HEK293 (cell line): Measurements from ENCODE around the gene GJE1.

Experiments used
- CTCF ChIA-PET: fragments of 350-600 bp; formaldehyde crosslinking; extraction: SDS; loops from one replicate; lab custom pipeline; 2021; ENCODE audit warnings: antibody characterized with exemption; lab: Yijun Ruan, JAX
- POLR2A ChIA-PET: fragments of 300-600 bp; formaldehyde crosslinking; extraction: SDS; loops from one replicate; lab custom pipeline; 2020; ENCODE audit warnings: antibody characterized with exemption, inconsistent platforms; lab: Yijun Ruan, JAX
- H3K27ac ChIP-seq: fragments of 200-500 bp; sonication (Bioruptor generic); 2 replicates; pipeline ENCODE4 v1.5.1; 2014; ENCODE audit warnings: low read depth, low read length, control low read depth, inconsistent platforms; ENCODE audit errors: extremely low read depth
- H3K36me3 ChIP-seq, 2 experiments: fragments of 200-500 bp in 1 of 2; sonication (Bioruptor generic) in 1 of 2; 1 replicate in 1 of 2; 2 replicates in 1 of 2; pipeline ENCODE4 v1.5.1; 2014 to 2017; ENCODE audit warnings: inconsistent platforms in 2 of 2, low read length in 2 of 2; ENCODE audit not compliant: control insufficient read depth in 2 of 2, insufficient read depth in 1 of 2
- H3K4me1 ChIP-seq: fragments of 200-500 bp; sonication (Bioruptor generic); 2 replicates; pipeline ENCODE4 v1.5.1; 2014; ENCODE audit warnings: mild to moderate bottlenecking, low read length, inconsistent platforms; ENCODE audit not compliant: control insufficient read depth, insufficient read depth
- H3K4me3 ChIP-seq: 2 replicates; pipeline ENCODE4 v1.5.1; 2011; ENCODE audit warnings: low read depth, mild to moderate bottlenecking, control low read depth, low read length, moderate library complexity
- H3K9me3 ChIP-seq: fragments of 200-500 bp; sonication (Bioruptor generic); 2 replicates; pipeline ENCODE4 v1.5.1; 2014; ENCODE audit warnings: low read depth, low read length, inconsistent platforms; ENCODE audit not compliant: control insufficient read depth, insufficient read depth
- MZF1 ChIP-seq: fragments of 450-650 bp; formaldehyde crosslinking; IDR thresholded peaks from 2 replicates; pipeline ENCODE4 v1.5.1; 2017; ENCODE audit warnings: missing biosample characterization, missing genetic modification characterization, borderline replicate concordance
- OVOL3 ChIP-seq: fragments of 450-650 bp; formaldehyde crosslinking; IDR thresholded peaks from 2 replicates; pipeline ENCODE4 v1.5.1; 2016; ENCODE audit warnings: missing biosample characterization, missing genetic modification characterization
- RBAK ChIP-seq: fragments of 450-650 bp; formaldehyde crosslinking; IDR thresholded peaks from 2 replicates; pipeline ENCODE4 v1.5.1; 2016; ENCODE audit warnings: missing biosample characterization, missing genetic modification characterization
- SALL2 ChIP-seq: fragments of 450-650 bp; formaldehyde crosslinking; IDR thresholded peaks from 2 replicates; pipeline ENCODE4 v1.5.0; 2017; ENCODE audit warnings: missing biosample characterization, mild to moderate bottlenecking, missing genetic modification characterization, borderline replicate concordance
- SETDB1 ChIP-seq: IDR thresholded peaks from one replicate; pipeline ENCODE4 v1.6.1; 2017; ENCODE audit warnings: mild to moderate bottlenecking, low read length, moderate library complexity, mixed read lengths; ENCODE audit not compliant: insufficient read length
- SP2 ChIP-seq: fragments of 450-650 bp; formaldehyde crosslinking; IDR thresholded peaks from 2 replicates; pipeline ENCODE4 v1.5.1; 2016; ENCODE audit warnings: missing biosample characterization, missing genetic modification characterization
- ZBTB7A ChIP-seq: fragments of 450-650 bp; formaldehyde crosslinking; IDR thresholded peaks from 2 replicates; pipeline ENCODE4 v1.5.1; 2016; ENCODE audit warnings: low read depth, missing biosample characterization, missing genetic modification characterization
- ZNF148 ChIP-seq: fragments of 450-650 bp; formaldehyde crosslinking; IDR thresholded peaks from 2 replicates; pipeline ENCODE4 v1.5.0; 2017; ENCODE audit warnings: missing biosample characterization, missing genetic modification characterization, borderline replicate concordance
- ZNF169 ChIP-seq: fragments of 450-650 bp; formaldehyde crosslinking; IDR thresholded peaks from 2 replicates; pipeline ENCODE4 v1.5.1; 2016; ENCODE audit warnings: missing biosample characterization, missing genetic modification characterization
- ZNF274 ChIP-seq, 2 experiments: fragments of 200-500 bp in 1 of 2; fragments of 450-650 bp in 1 of 2; sonication (Bioruptor generic) in 1 of 2; formaldehyde crosslinking in 1 of 2; IDR thresholded peaks; 2 replicates each; pipeline versions ENCODE4 v1.5.1 to v1.6.1; 2014 to 2016; ENCODE audit warnings: borderline replicate concordance in 1 of 2, inconsistent platforms in 1 of 2, low read length in 1 of 2, missing biosample characterization in 1 of 2, missing genetic modification characterization in 1 of 2
- ZNF302 ChIP-seq: fragments of 450-650 bp; formaldehyde crosslinking; IDR thresholded peaks from 2 replicates; pipeline ENCODE4 v1.5.1; 2016; ENCODE audit warnings: missing biosample characterization, missing genetic modification characterization, low read depth
- ZNF335 ChIP-seq: fragments of 450-650 bp; formaldehyde crosslinking; conservative IDR thresholded peaks from 2 replicates; pipeline ENCODE4 v1.5.1; 2016; ENCODE audit warnings: missing biosample characterization, missing genetic modification characterization
- ZNF433 ChIP-seq: fragments of 450-650 bp; formaldehyde crosslinking; IDR thresholded peaks from 2 replicates; pipeline ENCODE4 v1.5.1; 2016; ENCODE audit warnings: missing biosample characterization, missing genetic modification characterization, low read depth
- ZNF571 ChIP-seq: fragments of 450-650 bp; formaldehyde crosslinking; IDR thresholded peaks from 2 replicates; pipeline ENCODE4 v1.5.0; 2017; ENCODE audit warnings: missing biosample characterization, missing genetic modification characterization
- ZNF585B ChIP-seq: fragments of 450-650 bp; formaldehyde crosslinking; IDR thresholded peaks from 2 replicates; pipeline ENCODE4 v1.5.1; 2016; ENCODE audit warnings: missing biosample characterization, missing genetic modification characterization
- ZNF610 ChIP-seq: fragments of 450-650 bp; formaldehyde crosslinking; IDR thresholded peaks from 2 replicates; pipeline ENCODE4 v1.5.1; 2016; ENCODE audit warnings: missing biosample characterization, missing genetic modification characterization, borderline replicate concordance
- ZNF658 ChIP-seq: fragments of 450-650 bp; formaldehyde crosslinking; IDR thresholded peaks from 2 replicates; pipeline ENCODE4; 2016; ENCODE audit warnings: missing biosample characterization, missing genetic modification characterization
- ZNF692 ChIP-seq: fragments of 450-650 bp; formaldehyde crosslinking; IDR thresholded peaks from 2 replicates; pipeline ENCODE4 v1.5.1; 2016; ENCODE audit warnings: missing biosample characterization, missing genetic modification characterization
- TF ChIP-seq, protein P1 (sequence below): fragments of 450-650 bp; formaldehyde crosslinking; IDR thresholded peaks from 2 replicates; pipeline ENCODE4 v1.5.1; 2016; ENCODE audit warnings: missing biosample characterization, missing genetic modification characterization
- TF ChIP-seq, protein P2 (sequence below): fragments of 450-650 bp; formaldehyde crosslinking; IDR thresholded peaks from 2 replicates; pipeline ENCODE4 v1.5.1; 2017; ENCODE audit warnings: missing biosample characterization, missing genetic modification characterization
- TF ChIP-seq, protein P3 (sequence below): fragments of 450-650 bp; IDR thresholded peaks from 2 replicates; pipeline ENCODE4 v1.5.1; 2018; ENCODE audit warnings: missing biosample characterization, mild to moderate bottlenecking, missing genetic modification characterization

Gene GJE1

GRCh38 chr6:142118925-142119324 is 13.8 kb upstream of the GJE1 start:
- H3K4me1 ChIP-seq: no peaks in the 10 kb centered on the region
- no peaks in the 10 kb centered on the region for H3K9me3 ChIP-seq
- no peak overlapping the region for H3K27ac ChIP-seq
- TF ChIP-seq ZBTB7A (no peak), ZNF335 (tag by site-specific recombination) (peak; percentile 27; the same call in 1 of the 2 replicates)
- H3K4me3 ChIP-seq: no peak overlapping the region
- H3K36me3 ChIP-seq: no peaks in the 10 kb centered on the region
- ChIA-PET POLR2A (no interaction called here), CTCF (interaction anchor here (1.3 to 1.9 kb wide), 2 partner anchors 27 to 130 kb away, joined by 3 to 5 read pairs; no protein-coding TSS in a partner anchor)

DNA sequence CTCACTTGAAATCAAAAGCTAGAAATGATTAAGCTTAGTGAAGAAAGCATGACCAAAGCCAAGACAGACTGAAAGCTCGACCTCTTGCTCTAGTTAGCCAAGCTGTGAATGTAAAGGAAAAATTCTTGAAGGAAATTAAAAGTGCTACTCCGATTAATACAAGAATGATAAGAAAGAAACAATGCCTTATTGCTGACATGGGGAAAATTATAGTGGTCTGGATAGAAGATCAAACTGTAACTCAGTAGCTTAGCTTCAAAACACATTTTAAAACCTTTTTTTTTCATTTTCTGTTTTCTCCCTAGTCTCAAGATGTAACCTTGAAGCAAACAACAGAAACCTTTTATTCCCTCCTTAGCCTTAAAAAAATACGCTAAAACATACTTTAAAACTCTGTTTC is 11.4 kb upstream of the GJE1 start:
- no peak for TF ChIP-seq RBAK
- no peak for TF ChIP-seq OVOL3
- TF ChIP-seq, protein P1, sequence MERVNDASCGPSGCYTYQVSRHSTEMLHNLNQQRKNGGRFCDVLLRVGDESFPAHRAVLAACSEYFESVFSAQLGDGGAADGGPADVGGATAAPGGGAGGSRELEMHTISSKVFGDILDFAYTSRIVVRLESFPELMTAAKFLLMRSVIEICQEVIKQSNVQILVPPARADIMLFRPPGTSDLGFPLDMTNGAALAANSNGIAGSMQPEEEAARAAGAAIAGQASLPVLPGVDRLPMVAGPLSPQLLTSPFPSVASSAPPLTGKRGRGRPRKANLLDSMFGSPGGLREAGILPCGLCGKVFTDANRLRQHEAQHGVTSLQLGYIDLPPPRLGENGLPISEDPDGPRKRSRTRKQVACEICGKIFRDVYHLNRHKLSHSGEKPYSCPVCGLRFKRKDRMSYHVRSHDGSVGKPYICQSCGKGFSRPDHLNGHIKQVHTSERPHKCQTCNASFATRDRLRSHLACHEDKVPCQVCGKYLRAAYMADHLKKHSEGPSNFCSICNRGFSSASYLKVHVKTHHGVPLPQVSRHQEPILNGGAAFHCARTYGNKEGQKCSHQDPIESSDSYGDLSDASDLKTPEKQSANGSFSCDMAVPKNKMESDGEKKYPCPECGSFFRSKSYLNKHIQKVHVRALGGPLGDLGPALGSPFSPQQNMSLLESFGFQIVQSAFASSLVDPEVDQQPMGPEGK (tag by site-specific recombination): no peak
- TF ChIP-seq ZNF302: no peak
- TF ChIP-seq MZF1: no peak
- no peak for TF ChIP-seq ZNF274 (IDR thresholded peaks at IDR 0.05; ENCODE audit: low read length)
- no peak for TF ChIP-seq ZNF274 (tag by site-specific recombination; IDR thresholded peaks at IDR 0.05; ENCODE audit: borderline replicate concordance)
- TF ChIP-seq, protein P2, sequence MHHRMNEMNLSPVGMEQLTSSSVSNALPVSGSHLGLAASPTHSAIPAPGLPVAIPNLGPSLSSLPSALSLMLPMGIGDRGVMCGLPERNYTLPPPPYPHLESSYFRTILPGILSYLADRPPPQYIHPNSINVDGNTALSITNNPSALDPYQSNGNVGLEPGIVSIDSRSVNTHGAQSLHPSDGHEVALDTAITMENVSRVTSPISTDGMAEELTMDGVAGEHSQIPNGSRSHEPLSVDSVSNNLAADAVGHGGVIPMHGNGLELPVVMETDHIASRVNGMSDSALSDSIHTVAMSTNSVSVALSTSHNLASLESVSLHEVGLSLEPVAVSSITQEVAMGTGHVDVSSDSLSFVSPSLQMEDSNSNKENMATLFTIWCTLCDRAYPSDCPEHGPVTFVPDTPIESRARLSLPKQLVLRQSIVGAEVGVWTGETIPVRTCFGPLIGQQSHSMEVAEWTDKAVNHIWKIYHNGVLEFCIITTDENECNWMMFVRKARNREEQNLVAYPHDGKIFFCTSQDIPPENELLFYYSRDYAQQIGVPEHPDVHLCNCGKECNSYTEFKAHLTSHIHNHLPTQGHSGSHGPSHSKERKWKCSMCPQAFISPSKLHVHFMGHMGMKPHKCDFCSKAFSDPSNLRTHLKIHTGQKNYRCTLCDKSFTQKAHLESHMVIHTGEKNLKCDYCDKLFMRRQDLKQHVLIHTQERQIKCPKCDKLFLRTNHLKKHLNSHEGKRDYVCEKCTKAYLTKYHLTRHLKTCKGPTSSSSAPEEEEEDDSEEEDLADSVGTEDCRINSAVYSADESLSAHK (tag by site-specific recombination): no peak
- TF ChIP-seq SETDB1: no peak
- no peak for TF ChIP-seq SALL2 (tag by site-specific recombination)
- no peak for TF ChIP-seq ZNF571 (tag by site-specific recombination)
- TF ChIP-seq ZNF658 (tag by site-specific recombination): no peak
- TF ChIP-seq ZNF692 (tag by site-specific recombination): no peak
- TF ChIP-seq, protein P3, sequence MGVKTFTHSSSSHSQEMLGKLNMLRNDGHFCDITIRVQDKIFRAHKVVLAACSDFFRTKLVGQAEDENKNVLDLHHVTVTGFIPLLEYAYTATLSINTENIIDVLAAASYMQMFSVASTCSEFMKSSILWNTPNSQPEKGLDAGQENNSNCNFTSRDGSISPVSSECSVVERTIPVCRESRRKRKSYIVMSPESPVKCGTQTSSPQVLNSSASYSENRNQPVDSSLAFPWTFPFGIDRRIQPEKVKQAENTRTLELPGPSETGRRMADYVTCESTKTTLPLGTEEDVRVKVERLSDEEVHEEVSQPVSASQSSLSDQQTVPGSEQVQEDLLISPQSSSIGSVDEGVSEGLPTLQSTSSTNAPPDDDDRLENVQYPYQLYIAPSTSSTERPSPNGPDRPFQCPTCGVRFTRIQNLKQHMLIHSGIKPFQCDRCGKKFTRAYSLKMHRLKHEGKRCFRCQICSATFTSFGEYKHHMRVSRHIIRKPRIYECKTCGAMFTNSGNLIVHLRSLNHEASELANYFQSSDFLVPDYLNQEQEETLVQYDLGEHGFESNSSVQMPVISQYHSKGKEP (tag by site-specific recombination): no peak
- TF ChIP-seq ZNF433 (tag by site-specific recombination): no peak
- TF ChIP-seq ZNF169 (tag by site-specific recombination): no peak
- TF ChIP-seq ZNF585B (tag by site-specific recombination): no peak
- TF ChIP-seq SP2 (tag by site-specific recombination): no peak
- no peak for TF ChIP-seq ZNF148 (tag by site-specific recombination)
- TF ChIP-seq ZNF610 (tag by site-specific recombination): no peak
- no peaks in the 10 kb centered on the region for H3K36me3 ChIP-seq
- no peaks in the 10 kb centered on the region for H3K9me3 ChIP-seq
- no peak overlapping the region for H3K4me3 ChIP-seq
- no peaks in the 10 kb centered on the region for H3K4me1 ChIP-seq
- CTCF ChIA-PET: interaction anchor here (0.7 to 3.7 kb wide), 5 partner anchors 9 to 269 kb away, joined by 3 to 19 read pairs (median 4); no protein-coding TSS in a partner anchor
- H3K27ac ChIP-seq: no peak overlapping the region
- POLR2A ChIA-PET: no interaction called here
